Fibroblast of skin of right quadriceps (primary cell): ENCODE results near the gene TMEM200A.
A peak's percentile ranks its signal among the peaks of the same experiment; 100 is the strongest.

Source experiments
- DNase-seq: peaks from one replicate; pipeline ENCODE4 v3.0.0-alpha.2; 2013

TMEM200A gene

GRCh38 chr6:130379223-130379622 is 13.4 kb downstream of the TMEM200A start:
- DNase-seq = no peak

- no peak for DNase-seq
These were observed 15.2 kb downstream of the TMEM200A start for GRCh38 chr6:130381012-130381411.

GRCh38 chr6:130381459-130382380 is 15.9 kb downstream of the TMEM200A start:
- DNase-seq = no peak

GRCh38 chr6:130382872-130383490 is 17.2 kb downstream of the TMEM200A start:
- no peak for DNase-seq

GRCh38 chr6:130385064-130385695 is 19.4 kb downstream of the TMEM200A start:
- DNase-seq = peak; percentile 85

- DNase-seq = no peak
These were observed 23.3 kb downstream of the TMEM200A start for GRCh38 chr6:130389142-130389541.

- DNase-seq = no peak
These were observed 25.1 kb downstream of the TMEM200A start for GRCh38 chr6:130390890-130391289.

GRCh38 chr6:130393306-130393705 is 27.5 kb downstream of the TMEM200A start:
- DNase-seq = no peak

GRCh38 chr6:130394246-130394645 is 28.4 kb downstream of the TMEM200A start:
- DNase-seq = no peak

- DNase-seq = no peak
These were observed 29.3 kb downstream of the TMEM200A start for GRCh38 chr6:130395164-130395563.

- no peak for DNase-seq
These were observed 30.9 kb downstream of the TMEM200A start for GRCh38 chr6:130396722-130397121.

GRCh38 chr6:130405549-130405948 is 39.7 kb downstream of the TMEM200A start:
- no peak for DNase-seq

GRCh38 chr6:130407032-130407431 is 41.2 kb downstream of the TMEM200A start:
- DNase-seq = peak; percentile 78

- DNase-seq = peak; percentile 65
These were observed 43.7 kb downstream of the TMEM200A start for GRCh38 chr6:130409418-130410100.

GRCh38 chr6:130411481-130411880 is 45.7 kb downstream of the TMEM200A start:
- no peak for DNase-seq

- DNase-seq = peak; percentile 61
These were observed 46.9 kb downstream of the TMEM200A start for GRCh38 chr6:130412556-130413290.

- peak; percentile 19 for DNase-seq
These were observed 52.1 kb downstream of the TMEM200A start for GRCh38 chr6:130417951-130418350.

- DNase-seq = no peak
These were observed 55.1 kb downstream of the TMEM200A start for GRCh38 chr6:130420911-130421310.

GRCh38 chr6:130421585-130421984 is 55.8 kb downstream of the TMEM200A start:
- DNase-seq = peak; percentile 86

- DNase-seq = no peak
These were observed 57.2 kb downstream of the TMEM200A start for GRCh38 chr6:130423044-130423443.

GRCh38 chr6:130424710-130425109 is 58.9 kb downstream of the TMEM200A start:
- no peak for DNase-seq

GRCh38 chr6:130425537-130425936 is 59.7 kb downstream of the TMEM200A start:
- DNase-seq = peak; percentile 61
